GM19463 (cell line): ENCODE data around the gene EXOSC3.
"Not testable (repeated sequence)": the region's sequence is repeated elsewhere in the genome, so short reads cannot be mapped to it uniquely, and the experiment has no call there.

Source experiments
- ATAC-seq: cut with Tn5 transposase; IDR thresholded peaks from one replicate; pipeline ENCODE4 v1.9.1; 2021; ENCODE audit warnings: mild to moderate bottlenecking, moderate library complexity; ENCODE audit not compliant: unreplicated experiment

The EXOSC3 gene

GRCh38 chr9:37784616-37785483, at the start of gene EXOSC3:
EXOSC3 (minus strand) TSS chr9:37785064; CDS start chr9:37785044, 20 bp downstream.
- ATAC-seq: peak; percentile 94

DNA sequence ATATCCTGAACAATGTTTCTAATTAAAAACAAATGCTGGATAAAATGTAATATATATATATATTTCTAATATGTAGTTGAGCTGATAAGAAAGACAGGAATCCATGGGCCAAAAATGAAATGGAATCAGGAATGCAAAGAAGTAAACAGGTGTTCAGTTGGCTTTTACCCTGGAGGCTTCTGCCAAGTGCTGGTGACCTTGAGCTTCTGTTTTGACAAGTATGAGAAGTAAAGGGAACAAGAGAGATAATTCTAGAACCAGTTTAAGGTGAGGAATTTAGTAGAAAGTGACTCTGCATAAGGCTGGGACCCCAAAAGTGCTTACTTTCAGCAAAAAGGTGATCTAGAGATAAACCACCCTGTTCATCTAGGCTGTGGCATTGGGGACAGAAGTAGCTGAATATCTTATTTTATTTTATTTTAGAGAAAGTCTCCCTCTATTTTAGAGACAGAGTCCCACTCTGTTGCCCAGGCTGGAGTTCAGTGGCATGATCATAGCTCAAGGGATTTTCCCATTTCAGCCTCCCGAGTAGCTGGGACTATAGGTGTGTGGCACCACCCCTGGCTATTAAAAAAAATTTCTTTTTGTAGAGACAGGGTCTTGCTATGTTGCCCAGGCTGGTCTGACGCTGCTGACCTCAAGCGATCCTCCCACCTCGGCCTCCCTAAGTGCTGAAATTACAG, 42.8 kb upstream of the EXOSC3 start:
- ATAC-seq: no peak

DNA sequence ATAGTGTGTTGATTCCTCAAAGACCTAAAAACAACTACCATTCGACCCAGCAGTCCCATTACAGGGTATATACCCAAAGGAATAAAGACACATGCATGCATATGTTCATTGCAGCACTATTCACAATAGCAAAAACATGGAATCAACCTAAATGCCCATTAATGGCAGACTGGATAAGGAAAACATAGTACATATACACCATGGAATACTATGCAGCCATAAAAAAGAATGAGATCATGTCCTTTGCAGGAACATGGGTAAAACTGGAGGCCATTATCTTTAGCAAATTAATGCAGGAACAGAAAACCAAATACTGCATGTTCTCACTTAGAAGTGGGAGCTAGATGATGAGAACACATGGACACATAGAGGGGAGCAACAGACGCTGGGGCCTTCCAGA, 40.3 kb upstream of the EXOSC3 start:
- ATAC-seq: not testable (repeated sequence)

- no peak for ATAC-seq
These were observed 35.3 kb upstream of the EXOSC3 start for GRCh38 chr9:37820142-37820541.

- ATAC-seq: no peak
These were observed 34.0 kb upstream of the EXOSC3 start for GRCh38 chr9:37818849-37819248.

GRCh38 chr9:37812773-37813379, 28.0 kb upstream of the EXOSC3 start:
- no peak for ATAC-seq

GRCh38 chr9:37811906-37812476, 27.1 kb upstream of the EXOSC3 start:
- no peak for ATAC-seq

- ATAC-seq: not testable (repeated sequence)
These were observed 24.8 kb upstream of the EXOSC3 start for GRCh38 chr9:37809676-37810075.

DNA sequence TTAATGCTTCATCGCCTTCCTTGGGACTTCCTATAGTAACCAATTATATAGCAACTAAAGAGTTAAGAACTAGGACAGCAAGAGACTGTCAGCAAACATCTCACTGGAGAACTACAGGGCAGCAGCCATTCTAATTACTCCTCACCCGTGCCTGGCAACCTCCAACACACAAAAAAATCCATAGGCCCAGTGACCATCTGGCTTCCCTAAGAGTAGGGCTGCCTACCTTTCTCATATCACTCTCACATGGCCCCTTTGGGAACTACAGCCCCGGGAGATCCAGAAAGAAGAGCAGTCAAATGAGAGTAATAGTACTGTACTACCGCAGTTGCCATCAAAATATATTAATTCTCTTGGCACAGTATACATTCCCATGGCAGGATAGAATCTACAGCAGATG, 21.4 kb upstream of the EXOSC3 start:
- no peak for ATAC-seq

DNA sequence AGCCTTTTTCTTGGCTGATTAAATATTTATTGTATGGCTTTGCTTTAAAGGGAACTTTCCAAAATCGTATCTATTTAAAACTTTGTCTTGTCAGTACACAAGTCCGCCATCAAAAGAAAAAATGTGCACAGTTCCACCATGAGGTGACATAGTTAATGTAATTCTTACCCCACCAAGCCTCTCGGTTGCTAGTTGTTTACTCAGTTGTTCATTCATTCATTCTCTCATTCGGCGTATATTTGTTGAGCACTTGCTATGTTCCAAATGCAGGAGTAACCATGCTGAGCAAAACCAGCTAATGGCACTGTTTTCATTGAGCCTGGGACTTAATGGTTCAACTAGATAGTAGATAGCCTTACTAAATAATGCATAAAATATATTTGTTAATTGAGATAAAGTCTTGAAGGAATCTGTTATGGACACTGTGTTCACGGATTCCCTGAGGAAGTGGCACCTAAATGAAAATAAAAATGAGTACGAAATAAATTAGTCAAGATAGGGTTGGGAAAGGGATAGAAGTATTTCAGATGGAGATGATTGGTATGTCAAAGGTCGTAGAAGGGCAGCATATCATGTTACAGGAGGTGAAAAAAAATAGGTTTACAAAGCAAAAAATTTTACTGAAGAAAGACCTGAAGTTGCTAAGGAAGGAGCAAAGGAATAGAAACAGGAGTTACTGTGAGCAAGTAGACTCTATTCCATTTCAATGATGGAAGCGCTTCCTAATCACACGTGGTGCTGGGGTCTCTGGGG, 17.3 kb upstream of the EXOSC3 start:
- no peak for ATAC-seq

DNA sequence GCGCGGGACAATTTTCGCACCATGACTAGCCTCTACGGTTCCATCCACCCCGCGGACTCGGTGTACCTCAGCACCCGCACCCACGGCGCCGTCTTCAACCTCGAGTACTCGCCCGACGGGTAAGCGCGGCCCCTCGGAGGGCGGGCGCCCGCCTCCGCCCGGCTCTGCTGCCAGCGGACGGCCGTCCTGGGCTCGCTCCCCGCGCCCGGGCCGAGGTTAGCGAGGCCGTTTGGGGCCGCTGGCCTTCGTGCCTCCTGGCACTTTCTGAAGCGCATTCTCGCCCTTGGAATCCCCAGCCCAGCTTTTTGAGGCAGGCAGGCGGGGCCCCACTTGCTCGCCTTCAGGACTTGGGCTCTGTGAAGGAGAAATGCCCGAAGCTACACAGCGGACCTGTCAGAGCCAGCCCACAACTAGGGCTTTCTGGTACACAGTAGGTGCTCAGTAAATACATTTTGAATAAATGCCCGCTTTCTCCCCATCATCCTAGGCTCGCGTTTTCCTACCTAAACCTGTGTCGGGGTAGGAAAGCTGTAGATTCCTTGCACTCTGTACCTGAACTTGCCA, 16.5 kb upstream of the EXOSC3 start:
- ATAC-seq: peak; percentile 38

DNA sequence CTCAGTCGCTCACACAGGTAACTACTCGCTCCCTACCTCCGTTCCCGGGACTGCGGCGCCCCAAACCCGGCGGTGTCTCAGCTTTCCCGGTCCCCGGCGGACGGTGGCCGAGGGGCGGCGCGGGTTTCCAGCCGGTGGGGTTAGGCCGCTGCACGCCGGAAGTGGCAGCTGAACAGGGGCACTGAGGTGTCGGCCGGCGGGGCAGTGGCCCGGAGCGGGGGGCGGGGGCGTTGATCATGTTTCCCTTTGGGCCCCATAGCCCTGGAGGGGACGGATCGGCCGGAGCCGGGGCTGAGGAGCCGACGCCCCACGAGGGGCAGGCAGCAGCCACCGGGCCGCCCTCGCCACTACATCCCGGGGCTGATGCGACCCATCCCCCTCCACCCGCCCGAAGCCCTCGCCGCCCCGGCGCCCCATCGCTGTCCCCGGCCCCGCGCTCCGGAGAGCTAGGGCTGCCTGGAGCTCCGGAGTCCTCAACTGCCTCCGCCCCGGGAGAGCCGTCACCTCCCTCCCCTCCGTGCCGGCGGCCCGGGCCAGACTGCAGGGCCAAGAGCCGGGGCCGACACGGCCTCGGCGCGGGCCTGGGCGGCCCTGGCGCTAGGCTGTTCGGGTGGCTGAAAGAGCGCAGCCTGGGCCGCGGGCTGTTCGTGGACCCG, 15.9 kb upstream of the EXOSC3 start, which contains the start of gene DCAF10:
DCAF10 (plus strand) TSS at position 167 of the 656 bp plus-strand sequence; CDS start at position 237, 70 bp downstream.
- ATAC-seq: peak; percentile 72

DNA sequence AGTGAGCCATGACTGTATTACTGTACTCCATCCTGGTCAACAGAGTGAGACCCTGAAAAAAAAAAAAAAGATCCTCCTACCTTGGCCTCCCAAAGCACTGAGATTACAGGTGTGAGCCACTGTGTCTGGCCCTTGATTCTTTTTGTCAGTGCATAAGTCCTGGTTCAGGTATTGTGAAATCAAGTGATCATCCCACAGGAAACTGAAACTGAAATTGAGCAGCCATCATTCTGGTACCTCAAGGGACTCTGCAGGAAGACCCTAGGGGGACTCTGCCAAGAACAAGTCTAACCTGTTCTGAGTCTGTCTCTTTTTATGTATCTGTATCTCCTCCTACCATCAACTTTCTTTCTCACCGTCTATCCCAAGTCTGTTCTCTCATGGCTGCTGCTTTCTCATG, 13.8 kb upstream of the EXOSC3 start:
- ATAC-seq: no peak

DNA sequence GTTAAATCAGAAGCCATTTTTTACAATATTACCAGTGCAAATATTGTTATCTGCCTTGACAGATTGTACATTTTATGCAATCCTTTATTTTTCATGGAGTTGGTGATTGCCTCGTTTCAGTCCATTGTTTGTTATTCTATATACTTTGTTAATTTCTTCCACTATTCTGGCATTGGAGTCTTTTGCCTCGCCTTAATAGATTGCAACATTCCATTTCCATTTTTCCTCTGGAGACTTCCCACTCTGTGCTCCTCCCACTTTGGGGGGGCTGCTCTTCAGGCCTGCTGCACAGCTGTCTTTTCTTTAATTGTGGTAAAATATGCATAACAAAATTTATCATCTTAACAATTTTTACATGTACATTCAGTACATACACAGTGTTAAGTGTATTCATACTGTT, 11.4 kb upstream of the EXOSC3 start:
- ATAC-seq: no peak

- ATAC-seq: no peak
These were observed 7.3 kb upstream of the EXOSC3 start for GRCh38 chr9:37792122-37792521.

GRCh38 chr9:37790096-37790495, 5.2 kb upstream of the EXOSC3 start:
- no peak for ATAC-seq

DNA sequence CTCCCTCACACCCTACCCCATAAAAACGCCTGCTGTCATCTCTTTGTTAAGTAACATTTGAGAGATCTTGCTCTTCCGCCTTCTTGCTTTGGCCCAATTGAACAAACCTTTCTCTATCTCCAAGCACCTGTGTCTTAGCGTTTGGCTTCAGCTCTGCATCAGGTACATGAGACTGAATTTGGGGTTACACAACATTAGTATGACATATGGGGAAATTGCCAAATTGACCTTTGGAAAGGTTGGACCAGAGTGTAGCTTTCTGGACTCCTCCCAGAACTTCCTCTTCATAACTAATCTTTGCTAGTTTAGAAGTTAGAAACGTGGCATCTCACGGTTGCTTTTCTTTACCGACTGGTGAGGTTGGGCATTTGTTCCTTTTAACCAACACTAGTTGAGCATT, 3.5 kb upstream of the EXOSC3 start:
- no peak for ATAC-seq

GRCh38 chr9:37787059-37787458, 2.2 kb upstream of the EXOSC3 start:
- ATAC-seq: no peak

DNA sequence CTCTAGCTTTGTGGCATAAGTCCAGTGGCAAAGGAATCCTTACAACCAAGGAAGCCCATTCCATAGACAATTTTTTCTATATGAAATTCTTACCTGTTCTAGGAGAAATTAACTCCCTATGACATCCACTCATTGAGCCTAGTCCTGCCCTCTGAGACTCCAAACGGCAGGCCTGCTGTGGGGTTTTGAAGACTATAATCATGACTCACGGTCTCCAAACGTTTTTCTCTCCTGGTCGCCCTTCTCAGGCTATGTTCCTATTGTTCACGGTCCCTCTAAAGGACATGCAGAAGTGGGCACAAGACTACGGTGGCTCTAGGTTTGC, 611 bp downstream of the EXOSC3 start:
- ATAC-seq: no peak

DNA sequence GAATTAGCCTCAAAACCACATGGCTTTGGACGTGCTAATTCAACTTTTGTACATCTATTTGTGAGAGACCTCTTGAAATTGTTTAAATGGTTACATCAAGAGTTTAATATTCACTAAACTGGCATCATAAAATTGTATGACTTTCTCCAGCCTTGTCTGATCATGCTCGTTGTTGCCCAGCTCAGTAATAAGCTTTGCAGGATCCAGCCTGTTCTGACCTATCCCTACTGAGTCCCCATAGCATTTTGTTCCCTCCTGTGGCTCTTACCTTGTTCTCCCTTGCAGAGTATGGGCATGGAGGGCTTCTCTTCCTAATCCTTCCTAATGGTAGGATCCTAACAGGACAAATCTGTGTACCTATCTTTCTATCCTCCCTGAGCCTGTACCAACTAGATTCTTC, 6.3 kb downstream of the EXOSC3 start:
- ATAC-seq: no peak
